HG03135 (cell line): ENCODE data around the gene COL11A1.
"Not testable (repeated sequence)": the region's sequence is repeated elsewhere in the genome, so short reads cannot be mapped to it uniquely, and the experiment has no call there.

ENCODE experiments used
- ATAC-seq: cut with Tn5 transposase; IDR thresholded peaks from one replicate; pipeline ENCODE4 v1.9.1; 2021; ENCODE audit warnings: mild to moderate bottlenecking, moderate library complexity; ENCODE audit not compliant: unreplicated experiment

The COL11A1 gene

GRCh38 chr1:102933362-102933761 is 175.0 kb downstream of the COL11A1 start:
- not testable (repeated sequence) for ATAC-seq

- ATAC-seq: no peak
Observed at GRCh38 chr1:102919659-102920058, 188.7 kb downstream of the COL11A1 start.

DNA sequence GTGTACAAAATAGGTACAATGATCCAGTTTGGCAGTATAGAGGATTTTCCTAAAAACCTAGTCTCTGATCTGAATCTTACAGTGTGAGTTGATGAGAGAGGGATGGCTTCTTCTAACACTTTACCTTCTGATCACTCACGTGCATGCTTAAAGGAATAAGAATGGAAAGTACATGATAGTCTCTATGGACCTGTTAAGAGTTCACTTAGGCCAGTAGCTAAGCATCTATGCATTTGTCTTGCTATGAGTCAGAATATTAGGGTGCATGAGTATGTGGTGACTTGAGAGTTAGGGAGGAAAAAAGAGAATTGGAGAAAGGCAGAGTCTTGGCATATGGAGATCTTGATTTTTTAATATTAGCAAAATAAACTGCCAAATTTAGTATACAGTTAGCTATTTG is 206.3 kb downstream of the COL11A1 start:
- no peak for ATAC-seq

GRCh38 chr1:102899935-102900334 is 208.4 kb downstream of the COL11A1 start:
- ATAC-seq: no peak

GRCh38 chr1:102897557-102897956 is 210.8 kb downstream of the COL11A1 start:
- no peak for ATAC-seq

GRCh38 chr1:102896771-102897170 is 211.6 kb downstream of the COL11A1 start:
- no peak for ATAC-seq

DNA sequence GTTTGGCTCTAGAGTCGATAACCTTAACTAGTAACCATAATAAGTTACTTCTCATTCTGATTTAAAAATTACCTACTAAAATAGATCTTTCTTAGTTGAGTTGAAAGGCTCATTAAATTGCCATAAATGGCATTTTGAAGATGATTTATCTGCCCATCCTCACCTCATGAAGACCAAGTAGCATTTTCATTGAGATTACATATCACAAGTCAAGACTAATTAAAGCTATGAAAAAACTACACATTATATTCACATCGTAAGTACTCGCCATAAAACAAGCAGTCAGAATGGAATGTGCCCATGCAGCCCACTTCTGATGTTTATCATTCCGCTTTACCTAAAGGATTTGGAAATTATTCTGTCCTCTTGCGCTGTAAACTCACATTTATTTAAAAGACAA is 212.0 kb downstream of the COL11A1 start:
- no peak for ATAC-seq

DNA sequence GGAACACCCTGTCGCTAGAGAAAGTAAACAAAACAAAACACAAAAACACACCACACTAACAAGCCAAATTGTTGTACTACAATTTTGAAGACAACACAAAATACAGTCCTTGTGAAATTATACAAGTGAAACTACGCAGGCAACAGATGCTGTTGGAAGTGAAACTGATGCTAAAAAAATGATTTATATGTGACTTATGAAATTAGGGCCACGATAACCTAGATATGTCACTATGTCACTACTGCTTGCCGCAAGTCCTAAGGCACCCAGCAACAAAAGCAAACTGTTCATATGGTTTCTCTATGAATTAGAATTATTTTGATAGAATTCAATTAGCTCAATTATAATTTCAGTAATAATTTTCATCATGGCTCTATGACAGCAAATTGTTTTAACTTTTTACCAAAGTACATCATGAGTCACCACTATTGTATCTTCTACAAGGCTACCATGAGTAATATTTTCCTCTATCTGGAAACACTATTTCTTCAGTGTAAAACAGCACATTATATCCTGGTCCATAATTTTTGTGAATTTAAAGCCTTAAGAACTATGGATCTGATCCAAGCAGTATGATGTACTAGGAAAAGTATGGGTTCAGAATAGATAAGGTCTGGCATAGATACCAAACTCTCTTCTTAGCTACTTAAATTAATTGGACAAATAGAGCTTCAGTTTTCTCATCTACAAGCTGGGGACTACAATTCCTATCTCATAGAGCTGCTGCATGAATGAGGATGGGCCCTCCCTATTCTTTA is 216.3 kb downstream of the COL11A1 start:
- ATAC-seq: no peak

DNA sequence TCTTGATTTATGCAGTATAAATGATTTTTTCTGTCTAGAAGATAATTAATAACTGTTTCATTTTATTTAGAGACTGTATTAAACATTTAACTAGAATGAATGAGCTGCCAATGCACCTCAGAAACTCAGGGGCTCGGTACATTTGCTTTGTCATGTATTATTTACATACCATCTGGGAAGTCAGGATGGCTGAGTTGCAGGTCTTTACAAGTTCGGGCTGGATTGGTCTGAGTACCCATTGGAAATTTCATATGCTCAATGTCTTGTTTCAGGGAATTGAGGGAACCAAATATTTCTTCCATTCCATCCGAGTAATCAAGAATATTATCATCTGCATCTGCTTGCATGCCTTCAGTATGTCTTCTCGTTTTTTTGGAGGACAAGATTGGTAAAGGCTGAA is 221.7 kb downstream of the COL11A1 start:
- ATAC-seq: no peak

- no peak for ATAC-seq
Observed at GRCh38 chr1:102884238-102884637, 224.1 kb downstream of the COL11A1 start.

- ATAC-seq: no peak
Observed at GRCh38 chr1:102879439-102879993, 228.8 kb downstream of the COL11A1 start.

DNA sequence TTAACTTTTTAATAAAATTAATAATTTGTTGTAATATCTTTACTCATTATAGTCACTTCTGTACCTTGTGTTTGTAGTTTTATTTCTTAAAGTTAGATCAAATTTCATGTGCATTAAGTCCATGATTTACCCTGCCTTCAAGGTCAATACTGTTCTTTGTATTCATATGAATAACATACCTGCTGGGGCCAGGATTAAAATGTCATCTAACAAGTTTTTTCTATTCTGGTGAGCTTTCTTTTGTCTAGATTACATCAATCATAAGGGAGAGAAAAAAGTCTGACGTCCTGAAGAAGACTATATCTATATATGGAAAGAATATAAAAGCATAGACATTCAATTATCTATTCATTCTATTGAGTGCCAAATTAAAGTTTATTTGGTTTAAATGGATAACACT is 232.6 kb downstream of the COL11A1 start:
- no peak for ATAC-seq

DNA sequence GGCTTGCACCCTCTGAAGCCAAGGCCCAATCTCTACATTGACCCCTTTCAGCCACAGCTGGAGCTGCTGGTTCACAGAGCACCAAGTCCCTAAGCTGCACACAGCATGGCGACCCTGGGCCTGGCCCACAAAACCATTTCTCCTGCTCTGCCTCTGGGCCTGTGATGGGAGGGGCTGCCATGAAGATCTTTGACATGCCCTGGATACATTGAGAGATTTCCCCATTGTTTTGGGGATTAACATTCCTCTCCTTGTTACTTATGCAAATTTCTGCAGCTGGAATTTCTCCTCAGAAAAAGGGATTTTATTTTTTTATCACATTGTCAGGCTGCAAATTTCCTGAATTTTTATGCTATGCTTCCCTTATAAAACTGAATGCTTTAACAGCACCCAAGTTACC is 235.8 kb downstream of the COL11A1 start:
- ATAC-seq: no peak

- no peak for ATAC-seq
Observed at GRCh38 chr1:102872097-102872496, 236.2 kb downstream of the COL11A1 start.

GRCh38 chr1:102863704-102864103 is 244.6 kb downstream of the COL11A1 start:
- ATAC-seq: no peak

DNA sequence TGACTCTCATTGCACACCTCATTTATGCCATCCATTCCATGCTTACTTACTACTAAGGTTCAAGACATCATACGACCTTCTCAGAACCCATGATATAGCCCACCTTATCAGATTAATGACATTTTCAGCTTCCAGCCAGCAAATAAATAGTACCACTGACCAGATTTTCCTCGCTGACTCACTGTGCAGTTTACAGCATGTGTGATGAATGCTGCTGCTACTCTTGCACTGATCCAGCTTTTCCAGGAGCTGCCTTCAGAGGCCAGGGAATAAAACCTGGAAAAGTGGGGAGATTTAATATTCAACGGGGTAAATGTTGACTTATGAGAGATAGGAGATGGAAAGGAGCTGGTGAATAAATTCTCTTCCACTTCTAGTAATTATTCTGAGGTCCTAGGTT is 247.1 kb downstream of the COL11A1 start:
- no peak for ATAC-seq

DNA sequence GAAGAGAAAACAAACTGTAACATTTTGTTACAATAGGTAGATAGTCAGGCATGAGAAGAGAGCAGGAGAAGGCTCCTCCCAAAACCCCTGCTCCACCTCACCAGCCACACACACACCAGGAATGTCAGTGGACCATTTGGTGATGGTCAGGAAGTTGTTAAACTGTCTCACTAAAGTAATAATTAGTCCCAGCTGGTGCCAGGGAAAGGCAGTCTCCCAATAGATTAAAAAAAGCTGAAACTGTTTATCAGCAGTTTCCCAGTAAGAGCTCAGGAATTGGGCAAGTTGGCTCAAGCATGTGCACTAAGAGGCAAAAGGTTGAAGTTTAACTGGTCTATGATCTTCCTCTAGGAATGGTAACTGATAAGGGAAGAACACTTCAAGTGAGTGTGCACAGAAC is 249.6 kb downstream of the COL11A1 start:
- ATAC-seq: no peak

DNA sequence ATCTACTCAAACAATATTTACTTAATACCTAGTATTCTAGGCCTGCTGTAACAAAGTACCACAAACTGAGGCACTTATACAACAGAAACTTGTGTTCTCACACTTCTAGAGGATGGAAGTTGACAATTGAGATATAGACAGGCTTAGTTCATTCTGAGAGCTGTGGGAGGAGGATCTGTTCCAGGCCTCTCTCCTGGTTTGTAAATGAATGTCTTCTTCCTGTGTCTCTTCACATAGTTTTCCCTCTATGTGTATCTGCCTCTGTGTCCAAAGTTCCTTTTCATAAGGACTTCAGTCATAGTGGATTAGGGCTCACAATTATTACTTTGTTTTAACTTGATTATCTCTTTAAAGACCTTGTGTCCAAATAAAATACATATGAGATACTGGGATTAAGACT is 251.1 kb downstream of the COL11A1 start:
- no peak for ATAC-seq

- no peak for ATAC-seq
Observed at GRCh38 chr1:102853701-102854187, 254.6 kb downstream of the COL11A1 start.

- no peak for ATAC-seq
Observed at GRCh38 chr1:102853136-102853535, 255.2 kb downstream of the COL11A1 start.

- no peak for ATAC-seq
Observed at GRCh38 chr1:102852613-102853012, 255.7 kb downstream of the COL11A1 start.

DNA sequence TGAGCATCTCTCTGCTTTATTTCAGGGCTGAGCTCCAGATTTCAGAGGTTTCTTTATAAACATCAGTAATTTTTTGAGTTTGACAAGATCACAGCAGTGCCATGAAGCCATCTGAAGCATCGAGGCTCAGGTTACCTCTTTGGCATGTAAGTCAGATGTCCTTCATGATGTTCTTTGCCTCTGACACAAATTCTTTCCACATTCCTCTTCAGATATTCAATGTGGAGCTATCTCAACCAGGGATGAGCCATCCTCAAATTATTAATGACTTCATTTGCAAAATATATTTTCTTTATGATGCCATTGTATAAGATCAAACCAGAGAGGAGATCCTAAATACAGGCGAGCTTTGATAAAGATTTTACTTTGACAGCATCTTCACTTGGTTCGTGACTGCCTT is 256.7 kb downstream of the COL11A1 start:
- no peak for ATAC-seq

- ATAC-seq: no peak
Observed at GRCh38 chr1:102842606-102843005, 265.7 kb downstream of the COL11A1 start.
